Tibial artery (tissue), 4 donors: ENCODE results near the gene BCAP29.
A peak's percentile ranks its signal among the peaks of the same experiment; 100 is the strongest.

Source experiments
- DNase-seq, 2 donors: peaks; one replicate each; pipeline ENCODE4 v3.0.0-alpha.2; 2019
- H3K27ac ChIP-seq, 2 donors: fragments of 200-600 bp; sonication (generic) in 1 of 2; 1 replicate in 1 of 2; 2 replicates in 1 of 2; pipeline ENCODE4 v1.5.1; 2018 to 2019; ENCODE audit warnings: mild to moderate bottlenecking in 1 of 2
- H3K27me3 ChIP-seq, 2 donors: fragments of 200-600 bp; sonication (generic) in 1 of 2; one replicate each; pipeline versions ENCODE4 v1.5.1 to v1.6.0; 2016 to 2019
- H3K36me3 ChIP-seq, 3 donors: fragments of 200-600 bp; sonication (generic) in 2 of 3; one replicate each; pipeline ENCODE4 v1.5.1; 2016 to 2019; ENCODE audit warnings: mild to moderate bottlenecking in 2 of 3
- H3K4me1 ChIP-seq, 4 donors: fragments of 200-600 bp; sonication (generic) in 2 of 4; 1 replicate in 3 of 4; 2 replicates in 1 of 4; pipeline ENCODE4 v1.5.1; 2016 to 2019
- H3K4me3 ChIP-seq, 2 donors: fragments of 200-600 bp; sonication (generic) in 1 of 2; 1 replicate in 1 of 2; 2 replicates in 1 of 2; pipeline ENCODE4 v1.5.1; 2018 to 2019; ENCODE audit warnings: mild to moderate bottlenecking in 2 of 2
- H3K9me3 ChIP-seq, 3 donors: fragments of 200-600 bp; sonication (generic) in 1 of 3; one replicate each; pipeline ENCODE4 v1.5.1; 2016 to 2019
- intact Hi-C: fragments of 100-400 bp; cut with DNase I; formaldehyde crosslinking; loops from one replicate; pipeline ENCODE4 v1.15.0; 2023; ENCODE audit warnings: low total_unique reads
- TF ChIP-seq, protein P1 (sequence below), 2 experiments: fragments of 200-600 bp in 1 of 2; fragments of 450-650 bp in 1 of 2; IDR thresholded peaks; one replicate each; pipeline ENCODE4 v1.5.1; 2017 to 2019; ENCODE audit warnings: antibody characterized with exemption in 2 of 2, mild to moderate bottlenecking in 1 of 2, moderate library complexity in 1 of 2

BCAP29 gene

DNA sequence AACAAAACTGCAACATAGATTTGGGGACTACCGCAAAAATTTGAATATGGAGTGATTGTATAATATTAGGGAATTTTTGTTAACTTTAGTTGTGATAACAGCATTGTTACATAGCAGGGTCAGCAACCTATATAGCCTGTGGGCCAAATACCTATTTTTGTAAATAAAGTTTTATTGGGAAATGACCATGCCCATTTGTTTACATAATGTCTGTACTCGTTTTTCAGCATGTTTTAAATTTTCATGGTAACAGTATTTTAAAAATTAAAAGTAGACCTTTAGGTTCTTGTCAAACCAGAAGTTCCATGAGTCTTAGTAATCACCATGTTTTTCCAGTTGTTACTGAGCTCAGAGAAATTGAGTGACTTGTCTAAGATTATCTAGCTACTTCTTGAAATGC, 4.7 kb downstream of the BCAP29 start:
- Histone ChIP-seq H3K4me3 (no peak overlapping the region), H3K27me3 (no peaks in the 10 kb centered on the region), H3K27ac (no peak overlapping the region), H3K9me3 (no peaks in the 10 kb centered on the region), H3K4me1 (peaks cover 0 to 81% (median 33%) of the 10 kb centered on the region in 4 donors), H3K36me3 (peaks cover 0 to 32% (median 16%) of the 10 kb centered on the region in 3 donors)
- TF ChIP-seq, protein P1, sequence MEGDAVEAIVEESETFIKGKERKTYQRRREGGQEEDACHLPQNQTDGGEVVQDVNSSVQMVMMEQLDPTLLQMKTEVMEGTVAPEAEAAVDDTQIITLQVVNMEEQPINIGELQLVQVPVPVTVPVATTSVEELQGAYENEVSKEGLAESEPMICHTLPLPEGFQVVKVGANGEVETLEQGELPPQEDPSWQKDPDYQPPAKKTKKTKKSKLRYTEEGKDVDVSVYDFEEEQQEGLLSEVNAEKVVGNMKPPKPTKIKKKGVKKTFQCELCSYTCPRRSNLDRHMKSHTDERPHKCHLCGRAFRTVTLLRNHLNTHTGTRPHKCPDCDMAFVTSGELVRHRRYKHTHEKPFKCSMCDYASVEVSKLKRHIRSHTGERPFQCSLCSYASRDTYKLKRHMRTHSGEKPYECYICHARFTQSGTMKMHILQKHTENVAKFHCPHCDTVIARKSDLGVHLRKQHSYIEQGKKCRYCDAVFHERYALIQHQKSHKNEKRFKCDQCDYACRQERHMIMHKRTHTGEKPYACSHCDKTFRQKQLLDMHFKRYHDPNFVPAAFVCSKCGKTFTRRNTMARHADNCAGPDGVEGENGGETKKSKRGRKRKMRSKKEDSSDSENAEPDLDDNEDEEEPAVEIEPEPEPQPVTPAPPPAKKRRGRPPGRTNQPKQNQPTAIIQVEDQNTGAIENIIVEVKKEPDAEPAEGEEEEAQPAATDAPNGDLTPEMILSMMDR (IDR thresholded peaks at IDR 0.05) = no peak
- no peak for DNase-seq
- intact Hi-C loops = no loop called here

DNA sequence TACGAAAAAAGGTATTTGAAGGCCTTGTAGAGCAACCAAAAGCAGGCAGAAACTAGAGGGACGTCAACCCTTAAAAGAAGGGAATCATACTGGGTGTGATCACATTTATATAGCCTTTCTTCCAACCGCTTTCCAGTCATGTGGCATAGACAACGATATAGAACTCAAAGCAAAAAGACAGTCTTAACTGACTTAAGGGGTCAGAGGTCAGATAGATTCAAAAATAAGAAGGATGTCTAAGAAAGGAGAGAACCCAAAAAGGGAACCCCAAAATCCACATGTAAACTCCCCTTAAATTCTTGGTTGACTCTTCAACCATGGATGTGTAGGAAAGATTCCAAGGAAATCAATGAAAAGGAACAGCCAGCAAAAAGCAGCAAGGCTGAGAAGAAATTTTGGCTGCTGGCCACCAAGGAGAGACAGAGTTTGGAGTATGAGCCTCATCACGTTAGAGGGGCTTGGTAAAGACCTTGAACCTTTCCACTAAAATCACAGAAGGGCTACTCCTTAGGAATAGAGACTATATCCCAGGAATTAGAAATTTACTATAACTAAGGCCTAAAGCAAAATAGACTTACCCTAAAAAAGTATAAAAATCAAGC, 8.6 kb downstream of the BCAP29 start:
- TF ChIP-seq, protein P1 (IDR thresholded peaks at IDR 0.05) = no peak
- Histone ChIP-seq H3K9me3 (no peaks in the 10 kb centered on the region), H3K27me3 (no peaks in the 10 kb centered on the region), H3K27ac (peak overlapping the region in 1 of 2 donors; percentile 72), H3K36me3 (peaks cover 0 to 32% (median 16%) of the 10 kb centered on the region in 3 donors), H3K4me1 (peaks cover 0 to 88% (median 28%) of the 10 kb centered on the region in 4 donors), H3K4me3 (no peak overlapping the region)
- intact Hi-C loops = no loop called here
- DNase-seq = no peak

DNA sequence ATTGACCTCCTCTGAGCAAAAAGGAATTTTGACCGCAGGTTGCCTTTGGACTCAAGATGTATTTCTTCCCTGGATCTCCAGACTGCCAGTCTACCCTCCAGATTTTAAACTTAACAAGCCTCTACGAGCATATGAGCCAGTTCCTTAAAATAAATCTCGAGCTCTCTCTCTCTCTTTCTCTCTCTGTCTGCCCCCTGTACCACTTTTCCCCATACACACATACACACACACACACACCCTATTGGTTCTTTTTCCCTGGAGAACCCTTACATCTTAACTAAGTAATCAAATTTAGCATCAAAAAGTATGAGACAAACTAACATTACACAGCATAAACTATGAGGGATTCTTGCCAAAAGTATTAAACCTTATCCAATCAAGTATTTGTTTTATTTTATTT, 11.4 kb downstream of the BCAP29 start:
- Histone ChIP-seq H3K9me3 (no peaks in the 10 kb centered on the region), H3K27ac (peak overlapping the region; percentile 72 to 73), H3K4me3 (no peak overlapping the region), H3K36me3 (peaks cover 0 to 21% (median 0%) of the 10 kb centered on the region in 3 donors), H3K4me1 (peaks cover 0 to 93% (median 34%) of the 10 kb centered on the region in 4 donors), H3K27me3 (no peaks in the 10 kb centered on the region)
- TF ChIP-seq, protein P1 (IDR thresholded peaks at IDR 0.05) = no peak
- intact Hi-C loops = no loop called here
- DNase-seq = no peak

DNA sequence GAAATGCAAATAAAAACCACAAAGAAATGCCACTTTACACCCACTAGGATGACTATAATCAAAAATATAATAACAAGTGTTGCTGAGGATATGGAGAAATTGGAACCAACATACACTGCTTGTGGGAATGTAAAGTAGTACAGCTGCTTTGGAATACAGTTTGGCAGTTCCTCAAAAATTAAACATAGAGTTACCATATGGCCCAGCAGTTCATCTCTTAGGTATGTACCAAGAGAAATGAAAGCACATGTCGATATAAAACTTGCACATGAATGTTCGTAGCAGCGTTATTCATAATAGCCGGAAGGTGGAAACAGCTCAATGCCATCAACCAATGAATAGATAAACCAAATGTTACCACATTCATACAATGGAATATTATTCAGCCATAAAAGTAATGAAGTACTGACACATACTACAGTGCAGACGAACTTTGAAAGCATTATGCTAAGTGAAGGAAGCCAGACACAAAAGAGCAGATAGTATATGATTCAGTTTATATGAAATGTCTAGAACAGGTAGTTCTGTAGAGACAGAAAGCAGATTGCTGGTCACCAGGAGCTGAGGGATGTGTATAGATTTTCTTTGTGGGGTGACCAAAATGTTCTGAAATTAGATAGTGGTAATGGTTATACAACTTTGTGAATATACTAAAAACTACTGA, 12.4 kb downstream of the BCAP29 start:
- intact Hi-C loops = no loop called here
- no peak for DNase-seq
- TF ChIP-seq, protein P1 (IDR thresholded peaks at IDR 0.05) = no peak
- H3K36me3 ChIP-seq = peaks cover 0 to 13% (median 8%) of the 10 kb centered on the region in 3 donors
- H3K9me3 ChIP-seq = no peaks in the 10 kb centered on the region
- H3K4me3 ChIP-seq = no peak overlapping the region
- H3K27me3 ChIP-seq = no peaks in the 10 kb centered on the region
- H3K27ac ChIP-seq = peak overlapping the region; percentile 72 to 73
- peaks cover 0 to 86% (median 33%) of the 10 kb centered on the region in 4 donors for H3K4me1 ChIP-seq

DNA sequence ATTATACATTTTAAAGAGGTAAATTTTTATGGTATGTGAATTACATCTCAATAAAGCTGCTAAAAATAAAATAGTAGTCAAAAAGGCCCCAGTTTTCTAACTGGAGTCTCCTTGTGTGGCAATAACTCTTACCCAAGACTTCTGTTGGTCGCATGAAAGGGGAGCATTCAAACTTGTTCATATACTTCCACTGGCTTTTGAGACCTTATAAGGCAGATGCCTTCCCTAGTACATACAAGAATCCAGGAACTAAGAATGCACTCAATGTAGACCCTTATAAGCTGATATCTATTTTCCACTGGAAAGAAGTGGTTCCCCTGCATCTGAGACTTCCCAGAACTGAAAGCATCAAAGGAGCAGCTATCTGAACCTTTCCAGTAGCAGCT, 13.0 kb downstream of the BCAP29 start:
- Histone ChIP-seq H3K27me3 (no peaks in the 10 kb centered on the region), H3K4me1 (peaks cover 0 to 82% (median 31%) of the 10 kb centered on the region in 4 donors), H3K9me3 (no peaks in the 10 kb centered on the region), H3K27ac (peak overlapping the region; percentile 20 to 72), H3K36me3 (peaks cover 0 to 18% (median 13%) of the 10 kb centered on the region in 3 donors), H3K4me3 (no peak overlapping the region)
- DNase-seq = no peak
- intact Hi-C loops = no loop called here
- TF ChIP-seq, protein P1 (IDR thresholded peaks at IDR 0.05) = no peak
